Measurements from ENCODE around the gene KIF17. TPM values are rescaled to one million over a fixed set of nuclear protein-coding genes. Genes with fewer than 3 reads are reported as not detected.

Gene KIF17
- total and polyA plus RNA-seq, 2 of the 8 experiments (the other 6 are each of a cell fraction or from before 2014, with no cell fraction given): 6.9 to 10.4 TPM

DNA sequence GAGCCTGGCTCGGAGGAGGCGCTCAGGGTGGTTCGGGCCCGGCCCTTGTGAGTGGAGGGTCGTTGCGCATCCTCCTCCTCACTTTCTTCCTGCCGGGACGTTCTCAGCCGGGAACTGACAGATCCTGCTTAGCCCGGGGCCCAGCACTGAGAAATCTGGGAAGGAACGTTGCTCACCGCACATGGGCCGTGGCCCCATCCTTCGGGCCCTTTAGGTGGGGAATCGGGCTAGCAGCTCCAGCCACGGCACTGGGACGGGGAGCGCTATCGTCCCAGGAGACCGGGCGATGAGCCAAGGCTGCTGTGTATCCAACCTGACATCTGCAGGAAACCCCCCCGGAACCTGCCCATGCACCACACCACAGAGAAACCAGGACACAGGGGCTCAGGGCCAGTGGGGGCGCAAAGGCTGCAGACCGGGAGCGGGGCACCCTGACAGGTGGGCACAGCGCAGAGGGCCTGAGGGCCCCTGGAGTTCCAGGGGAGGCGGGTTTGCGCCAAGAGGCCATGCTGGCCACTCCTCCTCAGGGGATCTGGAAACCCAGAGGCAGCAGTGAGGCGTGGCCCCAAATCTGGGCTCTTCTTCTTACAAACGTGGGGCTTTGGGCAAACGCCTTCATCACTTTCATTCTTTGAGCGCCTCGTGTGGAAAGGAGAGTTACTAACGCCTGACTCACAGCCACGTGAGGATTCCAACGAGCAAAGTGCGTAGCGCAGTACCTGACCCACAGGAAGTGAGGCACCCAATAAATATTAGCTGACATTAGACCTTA lies 15.0 kb upstream of the KIF17 start, which contains the start of gene SH2D5 (continued):
- TF ChIP-seq RBBP5 (IDR thresholded peaks at IDR 0.05; ENCODE audit: borderline replicate concordance, low read depth, low read length) (peak; percentile 17; the same call in 1 of the 2 replicates), CREB1 (IDR thresholded peaks at IDR 0.05) (0 out of 2 replicates have a peak, but pooled peaks have one; percentile 16), KDM1A (IDR thresholded peaks at IDR 0.05; ENCODE audit: borderline replicate concordance, low read length) (no peak), RAD21 (IDR thresholded peaks at IDR 0.05 in 1 of 2, conservative IDR thresholded peaks at IDR 0.05 in 1 of 2; ENCODE audit: low read depth in 2 of 2, low read length in 2 of 2) (peak; percentile 34 to 52), KDM4A (IDR thresholded peaks at IDR 0.05; ENCODE audit: low read depth, low read length, severe bottlenecking) (peak; percentile 72), GABPA (IDR thresholded peaks at IDR 0.05; ENCODE audit: borderline replicate concordance, insufficient read depth, low read length) (no peak)
- TF ChIP-seq, protein P1, sequence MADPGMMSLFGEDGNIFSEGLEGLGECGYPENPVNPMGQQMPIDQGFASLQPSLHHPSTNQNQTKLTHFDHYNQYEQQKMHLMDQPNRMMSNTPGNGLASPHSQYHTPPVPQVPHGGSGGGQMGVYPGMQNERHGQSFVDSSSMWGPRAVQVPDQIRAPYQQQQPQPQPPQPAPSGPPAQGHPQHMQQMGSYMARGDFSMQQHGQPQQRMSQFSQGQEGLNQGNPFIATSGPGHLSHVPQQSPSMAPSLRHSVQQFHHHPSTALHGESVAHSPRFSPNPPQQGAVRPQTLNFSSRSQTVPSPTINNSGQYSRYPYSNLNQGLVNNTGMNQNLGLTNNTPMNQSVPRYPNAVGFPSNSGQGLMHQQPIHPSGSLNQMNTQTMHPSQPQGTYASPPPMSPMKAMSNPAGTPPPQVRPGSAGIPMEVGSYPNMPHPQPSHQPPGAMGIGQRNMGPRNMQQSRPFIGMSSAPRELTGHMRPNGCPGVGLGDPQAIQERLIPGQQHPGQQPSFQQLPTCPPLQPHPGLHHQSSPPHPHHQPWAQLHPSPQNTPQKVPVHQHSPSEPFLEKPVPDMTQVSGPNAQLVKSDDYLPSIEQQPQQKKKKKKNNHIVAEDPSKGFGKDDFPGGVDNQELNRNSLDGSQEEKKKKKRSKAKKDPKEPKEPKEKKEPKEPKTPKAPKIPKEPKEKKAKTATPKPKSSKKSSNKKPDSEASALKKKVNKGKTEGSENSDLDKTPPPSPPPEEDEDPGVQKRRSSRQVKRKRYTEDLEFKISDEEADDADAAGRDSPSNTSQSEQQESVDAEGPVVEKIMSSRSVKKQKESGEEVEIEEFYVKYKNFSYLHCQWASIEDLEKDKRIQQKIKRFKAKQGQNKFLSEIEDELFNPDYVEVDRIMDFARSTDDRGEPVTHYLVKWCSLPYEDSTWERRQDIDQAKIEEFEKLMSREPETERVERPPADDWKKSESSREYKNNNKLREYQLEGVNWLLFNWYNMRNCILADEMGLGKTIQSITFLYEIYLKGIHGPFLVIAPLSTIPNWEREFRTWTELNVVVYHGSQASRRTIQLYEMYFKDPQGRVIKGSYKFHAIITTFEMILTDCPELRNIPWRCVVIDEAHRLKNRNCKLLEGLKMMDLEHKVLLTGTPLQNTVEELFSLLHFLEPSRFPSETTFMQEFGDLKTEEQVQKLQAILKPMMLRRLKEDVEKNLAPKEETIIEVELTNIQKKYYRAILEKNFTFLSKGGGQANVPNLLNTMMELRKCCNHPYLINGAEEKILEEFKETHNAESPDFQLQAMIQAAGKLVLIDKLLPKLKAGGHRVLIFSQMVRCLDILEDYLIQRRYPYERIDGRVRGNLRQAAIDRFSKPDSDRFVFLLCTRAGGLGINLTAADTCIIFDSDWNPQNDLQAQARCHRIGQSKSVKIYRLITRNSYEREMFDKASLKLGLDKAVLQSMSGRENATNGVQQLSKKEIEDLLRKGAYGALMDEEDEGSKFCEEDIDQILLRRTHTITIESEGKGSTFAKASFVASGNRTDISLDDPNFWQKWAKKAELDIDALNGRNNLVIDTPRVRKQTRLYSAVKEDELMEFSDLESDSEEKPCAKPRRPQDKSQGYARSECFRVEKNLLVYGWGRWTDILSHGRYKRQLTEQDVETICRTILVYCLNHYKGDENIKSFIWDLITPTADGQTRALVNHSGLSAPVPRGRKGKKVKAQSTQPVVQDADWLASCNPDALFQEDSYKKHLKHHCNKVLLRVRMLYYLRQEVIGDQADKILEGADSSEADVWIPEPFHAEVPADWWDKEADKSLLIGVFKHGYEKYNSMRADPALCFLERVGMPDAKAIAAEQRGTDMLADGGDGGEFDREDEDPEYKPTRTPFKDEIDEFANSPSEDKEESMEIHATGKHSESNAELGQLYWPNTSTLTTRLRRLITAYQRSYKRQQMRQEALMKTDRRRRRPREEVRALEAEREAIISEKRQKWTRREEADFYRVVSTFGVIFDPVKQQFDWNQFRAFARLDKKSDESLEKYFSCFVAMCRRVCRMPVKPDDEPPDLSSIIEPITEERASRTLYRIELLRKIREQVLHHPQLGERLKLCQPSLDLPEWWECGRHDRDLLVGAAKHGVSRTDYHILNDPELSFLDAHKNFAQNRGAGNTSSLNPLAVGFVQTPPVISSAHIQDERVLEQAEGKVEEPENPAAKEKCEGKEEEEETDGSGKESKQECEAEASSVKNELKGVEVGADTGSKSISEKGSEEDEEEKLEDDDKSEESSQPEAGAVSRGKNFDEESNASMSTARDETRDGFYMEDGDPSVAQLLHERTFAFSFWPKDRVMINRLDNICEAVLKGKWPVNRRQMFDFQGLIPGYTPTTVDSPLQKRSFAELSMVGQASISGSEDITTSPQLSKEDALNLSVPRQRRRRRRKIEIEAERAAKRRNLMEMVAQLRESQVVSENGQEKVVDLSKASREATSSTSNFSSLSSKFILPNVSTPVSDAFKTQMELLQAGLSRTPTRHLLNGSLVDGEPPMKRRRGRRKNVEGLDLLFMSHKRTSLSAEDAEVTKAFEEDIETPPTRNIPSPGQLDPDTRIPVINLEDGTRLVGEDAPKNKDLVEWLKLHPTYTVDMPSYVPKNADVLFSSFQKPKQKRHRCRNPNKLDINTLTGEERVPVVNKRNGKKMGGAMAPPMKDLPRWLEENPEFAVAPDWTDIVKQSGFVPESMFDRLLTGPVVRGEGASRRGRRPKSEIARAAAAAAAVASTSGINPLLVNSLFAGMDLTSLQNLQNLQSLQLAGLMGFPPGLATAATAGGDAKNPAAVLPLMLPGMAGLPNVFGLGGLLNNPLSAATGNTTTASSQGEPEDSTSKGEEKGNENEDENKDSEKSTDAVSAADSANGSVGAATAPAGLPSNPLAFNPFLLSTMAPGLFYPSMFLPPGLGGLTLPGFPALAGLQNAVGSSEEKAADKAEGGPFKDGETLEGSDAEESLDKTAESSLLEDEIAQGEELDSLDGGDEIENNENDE (IDR thresholded peaks at IDR 0.05; ENCODE audit: insufficient replicate concordance, low read length): no peak
- TF ChIP-seq, protein P2, sequence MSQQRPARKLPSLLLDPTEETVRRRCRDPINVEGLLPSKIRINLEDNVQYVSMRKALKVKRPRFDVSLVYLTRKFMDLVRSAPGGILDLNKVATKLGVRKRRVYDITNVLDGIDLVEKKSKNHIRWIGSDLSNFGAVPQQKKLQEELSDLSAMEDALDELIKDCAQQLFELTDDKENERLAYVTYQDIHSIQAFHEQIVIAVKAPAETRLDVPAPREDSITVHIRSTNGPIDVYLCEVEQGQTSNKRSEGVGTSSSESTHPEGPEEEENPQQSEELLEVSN (IDR thresholded peaks at IDR 0.05): peak; percentile 43; the same call in 1 of the 2 replicates
